Ectodermal cell (in vitro differentiated cells): ENCODE measurements around the gene RBM11. TPM values are rescaled to one million over a fixed set of nuclear protein-coding genes. Genes with fewer than 3 reads are reported as not detected.
"Not testable (repeated sequence)": the region's sequence is repeated elsewhere in the genome, so short reads cannot be mapped to it uniquely, and the experiment has no call there.

Experiments used
- H3K27ac ChIP-seq: 2 replicates; pipeline ENCODE4 v1.7.0; 2013; ENCODE audit warnings: mild to moderate bottlenecking, low read depth, low read length; ENCODE audit not compliant: insufficient read depth, poor library complexity, severe bottlenecking
- H3K27me3 ChIP-seq: 2 replicates; pipeline ENCODE4 v1.7.0; 2013; ENCODE audit warnings: mild to moderate bottlenecking, low read length; ENCODE audit not compliant: insufficient read depth, control insufficient read depth, poor library complexity, severe bottlenecking
- H3K36me3 ChIP-seq: one replicate; pipeline ENCODE4 v1.7.0; 2013; ENCODE audit warnings: low read length; ENCODE audit not compliant: control insufficient read depth, insufficient read depth
- H3K4me1 ChIP-seq: one replicate; pipeline ENCODE4 v1.7.0; 2013; ENCODE audit warnings: low read length; ENCODE audit not compliant: control insufficient read depth, insufficient read depth
- H3K4me3 ChIP-seq: 2 replicates; pipeline ENCODE4 v1.7.0; 2013; ENCODE audit warnings: low read depth, low read length, control low read depth; ENCODE audit not compliant: insufficient read depth
- H3K9me3 ChIP-seq: 2 replicates; pipeline ENCODE4 v1.7.0; 2013; ENCODE audit warnings: mild to moderate bottlenecking, low read length, moderate library complexity; ENCODE audit not compliant: control insufficient read depth
- WGBS, 2 experiments: methylation state at CpG; one replicate each; pipeline ENCODE4 v1.1.7; 2013; ENCODE audit warnings: missing lambda C conversion rate in 2 of 2; 5-methylcytosine and 5-hydroxymethylcytosine counted together
- polyA plus RNA-seq, 4 experiments: library from polyadenylated mRNA; stranded (reverse); fragments of 50-300 nt; gene quantifications; one replicate each; pipeline ENCODE4 v1.2.3, GENCODE V29; 2013

RBM11 gene
- 9.6 TPM for polyA plus RNA-seq (2013, experiment 1 of 4)
- 5.5 TPM for polyA plus RNA-seq (2013, experiment 2 of 4)
- polyA plus RNA-seq (2013, experiment 3 of 4) = 9.1 TPM
- polyA plus RNA-seq (2013, experiment 4 of 4) = 8.3 TPM

- Histone ChIP-seq H3K27me3 (peaks cover 11% of the 10 kb centered on the region), H3K27ac (no peak within 1 kb of the TSS), H3K4me1 (no peaks in the 10 kb centered on the region), H3K4me3 (peak within 1 kb of the TSS; percentile 74), H3K36me3 (no peaks in the 10 kb centered on the region), H3K9me3 (no peaks in the 10 kb centered on the region)
- WGBS, 2 experiments = 1% methylated on average over 55 of the region's 55 CpGs
Measured at GRCh38 chr21:14215971-14216641, at the start of gene RBM11. TSS of gene RBM11 (plus strand) at chr21:14216157. CDS start at chr21:14216187, 30 bp downstream.

GRCh38 chr21:14166463-14167223 is 49.3 kb upstream of the RBM11 start:
- H3K36me3 ChIP-seq, H3K4me3 ChIP-seq, H3K27me3 ChIP-seq, H3K9me3 ChIP-seq, H3K4me1 ChIP-seq, H3K27ac ChIP-seq: not testable (repeated sequence)
- WGBS, 2 experiments = 82 to 86% methylated on average over 16 of the region's 16 CpGs

GRCh38 chr21:14206222-14206621 is 9.7 kb upstream of the RBM11 start:
- no peak overlapping the region for H3K27ac ChIP-seq
- H3K36me3 ChIP-seq = no peaks in the 10 kb centered on the region
- H3K27me3 ChIP-seq = no peaks in the 10 kb centered on the region
- no peak overlapping the region for H3K4me3 ChIP-seq
- no peaks in the 10 kb centered on the region for H3K4me1 ChIP-seq
- no peaks in the 10 kb centered on the region for H3K9me3 ChIP-seq

GRCh38 chr21:14210738-14211137 is 5.2 kb upstream of the RBM11 start, which contains the start of gene LIPI:
TSS of gene LIPI (minus strand) at chr21:14210955. CDS start at chr21:14210845, 110 bp downstream.
- no peaks in the 10 kb centered on the region for H3K9me3 ChIP-seq
- H3K4me3 ChIP-seq = no peak within 1 kb of the TSS
- WGBS, 2 experiments = 77 to 100% methylated on average over 1 of the region's 1 CpG
- no peak within 1 kb of the TSS for H3K27ac ChIP-seq
- no peaks in the 10 kb centered on the region for H3K4me1 ChIP-seq
- no peaks in the 10 kb centered on the region for H3K36me3 ChIP-seq
- H3K27me3 ChIP-seq = no peaks in the 10 kb centered on the region

- H3K27ac ChIP-seq = no peak overlapping the region
- H3K27me3 ChIP-seq = peaks cover 11% of the 10 kb centered on the region
- H3K4me1 ChIP-seq = no peaks in the 10 kb centered on the region
- H3K36me3 ChIP-seq = no peaks in the 10 kb centered on the region
- H3K4me3 ChIP-seq = no peak overlapping the region
- no peaks in the 10 kb centered on the region for H3K9me3 ChIP-seq
Measured at GRCh38 chr21:14213164-14213563, 2.8 kb upstream of the RBM11 start.

- Histone ChIP-seq H3K9me3 (no peaks in the 10 kb centered on the region), H3K27ac (no peak overlapping the region), H3K36me3 (no peaks in the 10 kb centered on the region), H3K4me1 (no peaks in the 10 kb centered on the region), H3K27me3 (no peaks in the 10 kb centered on the region), H3K4me3 (no peak overlapping the region)
- WGBS, 2 experiments = 96 to 100% methylated on average over 1 of the region's 1 CpG
Measured at GRCh38 chr21:14223365-14223764, 7.4 kb downstream of the RBM11 start.

GRCh38 chr21:14229399-14229798 is 13.4 kb downstream of the RBM11 start:
- H3K4me1 ChIP-seq = no peaks in the 10 kb centered on the region
- H3K27me3 ChIP-seq = no peaks in the 10 kb centered on the region
- 89 to 91% methylated on average over 1 of the region's 1 CpG for WGBS, 2 experiments
- no peaks in the 10 kb centered on the region for H3K36me3 ChIP-seq
- H3K27ac ChIP-seq = no peak overlapping the region
- H3K9me3 ChIP-seq = no peaks in the 10 kb centered on the region
- no peak overlapping the region for H3K4me3 ChIP-seq

- Histone ChIP-seq H3K4me3 (no peak overlapping the region), H3K9me3 (no peaks in the 10 kb centered on the region), H3K27me3 (no peaks in the 10 kb centered on the region), H3K27ac (no peak overlapping the region), H3K36me3 (no peaks in the 10 kb centered on the region), H3K4me1 (no peaks in the 10 kb centered on the region)
- 80 to 87% methylated on average over 5 of the region's 5 CpGs for WGBS, 2 experiments
Measured at GRCh38 chr21:14235101-14235500, 19.1 kb downstream of the RBM11 start.

- Histone ChIP-seq H3K4me1 (no peaks in the 10 kb centered on the region), H3K36me3 (no peaks in the 10 kb centered on the region), H3K27me3 (no peaks in the 10 kb centered on the region), H3K4me3 (no peak overlapping the region), H3K9me3 (no peaks in the 10 kb centered on the region), H3K27ac (no peak overlapping the region)
- 0 to 60% methylated on average over 1 to 3 of the region's 3 CpGs for WGBS, 2 experiments
Measured at GRCh38 chr21:14236180-14236579, 20.2 kb downstream of the RBM11 start.

- no peaks in the 10 kb centered on the region for H3K9me3 ChIP-seq
- H3K27me3 ChIP-seq = no peaks in the 10 kb centered on the region
- WGBS, 2 experiments = 100% methylated on average over 1 of the region's 2 CpGs
- H3K36me3 ChIP-seq = no peaks in the 10 kb centered on the region
- no peaks in the 10 kb centered on the region for H3K4me1 ChIP-seq
- H3K4me3 ChIP-seq = no peak overlapping the region
- no peak overlapping the region for H3K27ac ChIP-seq
Measured at GRCh38 chr21:14239281-14239680, 23.3 kb downstream of the RBM11 start.
